B cell (primary cell): ENCODE data around the gene UQCR10. TPM values are rescaled to one million over a fixed set of nuclear protein-coding genes. Genes with fewer than 3 reads are reported as not detected.

Experiments used
- ATAC-seq: fragments of 200-7000 bp; cut with Tn5 transposase; one replicate; pipeline ENCODE4 v1.10.0; 2021; ENCODE audit warnings: low read depth, mild to moderate bottlenecking, moderate number of reproducible peaks, moderate library complexity
- CTCF ChIA-PET: fragments of 350-600 bp; sonication (Branson Sonifier 250); formaldehyde crosslinking; loops from one replicate; lab custom pipeline; 2021; ENCODE audit warnings: antibody characterized with exemption, inconsistent platforms; lab: Charles Lee
- POLR2A ChIA-PET: fragments of 350-600 bp; sonication (Branson Sonifier 250); formaldehyde crosslinking; loops from one replicate; lab custom pipeline; 2021; ENCODE audit warnings: antibody characterized with exemption; lab: Charles Lee
- DNase-seq: peaks from one replicate; pipeline ENCODE4 v3.0.0; 2013
- H2AFZ ChIP-seq: 2 replicates; pipeline ENCODE4 v1.6.1; 2012; ENCODE audit warnings: mild to moderate bottlenecking, low read depth, low read length; ENCODE audit not compliant: insufficient read depth, poor library complexity, severe bottlenecking
- H3K27ac ChIP-seq, 2 donors: 1 replicate in 1 of 2; 2 replicates in 1 of 2; pipeline ENCODE4 v1.5.1; 2012 to 2013; ENCODE audit warnings: low read length in 2 of 2, mild to moderate bottlenecking in 2 of 2, moderate library complexity in 1 of 2
- H3K27me3 ChIP-seq, 4 experiments: fragments of 200-600 bp in 1 of 4; sonication (generic) in 1 of 4; replicated peaks in 1 of 4; 1 replicate in 2 of 4; 2 replicates in 2 of 4; pipeline versions ENCODE4 v1.6.1 to v1.7.0; 2013 to 2016; ENCODE audit warnings: low read length in 3 of 4, mild to moderate bottlenecking in 2 of 4, mixed read lengths in 1 of 4, moderate library complexity in 1 of 4; ENCODE audit not compliant: insufficient read depth in 4 of 4, control insufficient read depth in 3 of 4; ENCODE audit errors: control extremely low read depth in 1 of 4
- H3K36me3 ChIP-seq, 2 experiments: replicated peaks in 1 of 2; 1 replicate in 1 of 2; 2 replicates in 1 of 2; pipeline versions ENCODE4 v1.6.1 to v1.7.1; 2013; ENCODE audit warnings: low read length in 1 of 2; ENCODE audit not compliant: insufficient read depth in 2 of 2, control insufficient read depth in 1 of 2; ENCODE audit errors: control extremely low read depth in 1 of 2, extremely low read depth in 1 of 2
- H3K4me1 ChIP-seq, 2 donors: fragments of 200-600 bp in 1 of 2; sonication (generic) in 1 of 2; 1 replicate in 1 of 2; 2 replicates in 1 of 2; pipeline versions ENCODE4 v1.5.1 to v1.6.1; 2013 to 2017; ENCODE audit warnings: low read length in 2 of 2; ENCODE audit not compliant: control insufficient read depth in 2 of 2, insufficient read depth in 2 of 2
- H3K4me2 ChIP-seq: replicated peaks from 2 replicates; pipeline ENCODE3; 2012; ENCODE audit warnings: mild to moderate bottlenecking, low read depth, low read length; ENCODE audit not compliant: poor library complexity, severe bottlenecking
- H3K4me3 ChIP-seq, 5 experiments: fragments of 200-600 bp in 1 of 5; sonication (generic) in 1 of 5; 1 replicate in 3 of 5; 2 replicates in 2 of 5; pipeline versions ENCODE4 v1.5.1 to v1.7.0; 2011 to 2016; ENCODE audit warnings: low read length in 4 of 5, mild to moderate bottlenecking in 4 of 5, low read depth in 2 of 5, control low read depth in 1 of 5, moderate library complexity in 1 of 5; ENCODE audit not compliant: insufficient read depth in 1 of 5; ENCODE audit errors: control extremely low read depth in 1 of 5, extremely low read depth in 1 of 5
- H3K79me2 ChIP-seq: fragments of 200-600 bp; sonication (generic); one replicate; pipeline ENCODE4 v1.6.0; 2016; ENCODE audit warnings: low read length; ENCODE audit not compliant: control insufficient read depth, insufficient read depth
- H3K9ac ChIP-seq: fragments of 200-600 bp; sonication (generic); 2 replicates; pipeline ENCODE4 v1.6.1; 2017; ENCODE audit warnings: mild to moderate bottlenecking, low read length, moderate library complexity
- H3K9me3 ChIP-seq, 3 donors: one replicate each; pipeline versions ENCODE4 v1.6.1 to v1.7.1; 2013; ENCODE audit warnings: low read length in 2 of 3; ENCODE audit not compliant: control insufficient read depth in 2 of 3, insufficient read depth in 1 of 3; ENCODE audit errors: control extremely low read depth in 1 of 3
- H4K20me1 ChIP-seq: 2 replicates; pipeline ENCODE4 v1.6.0; 2012; ENCODE audit warnings: mild to moderate bottlenecking, low read length; ENCODE audit not compliant: insufficient read depth, control insufficient read depth, poor library complexity, severe bottlenecking
- H3K27ac Mint-ChIP-seq: one replicate; pipeline ENCODE4 v1.8.0; 2021; ENCODE audit warnings: mixed read lengths
- H3K27me3 Mint-ChIP-seq: one replicate; pipeline ENCODE4 v1.8.0; 2021; ENCODE audit warnings: mixed read lengths
- H3K4me1 Mint-ChIP-seq: one replicate; pipeline ENCODE4 v1.8.0; 2021; ENCODE audit warnings: mixed read lengths
- H3K4me3 Mint-ChIP-seq: one replicate; pipeline ENCODE4 v1.8.0; 2021; ENCODE audit warnings: mixed read lengths
- H3K9me3 Mint-ChIP-seq: one replicate; pipeline ENCODE4 v1.8.0; 2022; ENCODE audit warnings: mixed read lengths; ENCODE audit not compliant: insufficient read depth
- CTCF ChIP-seq: fragments of 200-600 bp; IDR thresholded peaks from one replicate; pipeline ENCODE4 v1.8.0; 2022; ENCODE audit warnings: antibody characterized with exemption, mild to moderate bottlenecking
- EZH2 ChIP-seq: IDR thresholded peaks from 2 replicates; pipeline ENCODE4 v1.6.1; 2012; ENCODE audit warnings: borderline replicate concordance, low read depth, mild to moderate bottlenecking, moderate library complexity, low read length; ENCODE audit not compliant: insufficient read depth, poor library complexity, severe bottlenecking
- WGBS: methylation state at CpG from one replicate; pipeline ENCODE4 v1.1.5; 2013; ENCODE audit warnings: missing lambda C conversion rate; ENCODE audit not compliant: insufficient coverage; 5-methylcytosine and 5-hydroxymethylcytosine counted together
- intact Hi-C: fragments of 100-400 bp; cut with micrococcal nuclease; formaldehyde crosslinking; loops from one replicate; pipeline ENCODE4 v1.10.0; 2022
- polyA plus RNA-seq: library from polyadenylated mRNA; depleted of rRNA; stranded (reverse); fragments of >200 nt; gene quantifications from 2 replicates; pipeline ENCODE4 v1.2.3, GENCODE V29; 2012
- total RNA-seq, 2 donors: library from RNA; stranded (reverse); fragments of 120-200 nt in 1 of 2; gene quantifications; 1 replicate in 1 of 2; 2 replicates in 1 of 2; pipeline versions ENCODE4 v1.2.3 to v1.2.4, GENCODE V29; 2013 to 2022

The UQCR10 gene
- total and polyA plus RNA-seq, 2 donors (not counting 1 experiment from before 2014, with no cell fraction given), result 41.0 to 67.6 TPM

- ChIA-PET CTCF (interaction anchor here (0.7 kb wide), 1 partner anchor 393 kb away, joined by 3 read pairs; no protein-coding TSS in a partner anchor), POLR2A (interaction anchor here (0.7 kb wide), 1 partner anchor 46 kb away, joined by 3 read pairs; no protein-coding TSS in a partner anchor)
- 87% methylated on average over 8 of the region's 9 CpGs for WGBS
- Histone ChIP-seq H3K9me3 (no peaks in the 10 kb centered on the region), H2AFZ (no peak overlapping the region), H3K27me3 (no peaks in the 10 kb centered on the region), H3K79me2 (no peaks in the 10 kb centered on the region), H3K4me3 (no peak overlapping the region), H3K9ac (no peak overlapping the region), H3K4me1 (peaks cover 0 to 5% of the 10 kb centered on the region in 2 donors), H3K27ac (no peak overlapping the region), H4K20me1 (no peaks in the 10 kb centered on the region), H3K36me3 (peaks cover 0 to 13% of the 10 kb centered on the region in 2 experiments), H3K4me2 (no peak overlapping the region)
- TF ChIP-seq CTCF (no peak), EZH2 (no peak)
- Mint-ChIP-seq H3K27me3 (no peaks in the 10 kb centered on the region), H3K27ac (no peak overlapping the region), H3K4me1 (peaks cover 5% of the 10 kb centered on the region), H3K9me3 (no peaks in the 10 kb centered on the region), H3K4me3 (no peak overlapping the region)
- intact Hi-C loops, result no loop called here
- ATAC-seq (no peak), DNase-seq (no peak)
Measured at GRCh38 chr22:29784451-29785361, 17.5 kb downstream of the UQCR10 start.

- peaks cover 5% of the 10 kb centered on the region for H3K4me1 Mint-ChIP-seq
- ATAC-seq (no peak), DNase-seq (no peak)
- H3K27me3 ChIP-seq, result no peaks in the 10 kb centered on the region
- no peak overlapping the region for H3K9ac ChIP-seq
- H3K4me1 ChIP-seq, result peaks cover 0 to 5% of the 10 kb centered on the region in 2 donors
- 93% methylated on average over 5 of the region's 5 CpGs for WGBS
- H3K36me3 ChIP-seq, result peaks cover 0 to 26% of the 10 kb centered on the region in 2 experiments
- no peak overlapping the region for H3K27ac ChIP-seq
- H3K27me3 Mint-ChIP-seq, result no peaks in the 10 kb centered on the region
- intact Hi-C loops, result no loop called here
- H3K9me3 Mint-ChIP-seq, result no peaks in the 10 kb centered on the region
- no peaks in the 10 kb centered on the region for H3K9me3 ChIP-seq
- ChIA-PET CTCF (no interaction called here), POLR2A (interaction anchor here (0.6 kb wide), 1 partner anchor 29 kb away, joined by 13 read pairs; no protein-coding TSS in a partner anchor)
- no peaks in the 10 kb centered on the region for H4K20me1 ChIP-seq
- no peak overlapping the region for H3K27ac Mint-ChIP-seq
- H3K4me2 ChIP-seq, result no peak overlapping the region
- H2AFZ ChIP-seq, result no peak overlapping the region
- H3K79me2 ChIP-seq, result no peaks in the 10 kb centered on the region
- H3K4me3 ChIP-seq, result no peak overlapping the region
- TF ChIP-seq EZH2 (no peak), CTCF (no peak)
- no peak overlapping the region for H3K4me3 Mint-ChIP-seq
Measured at GRCh38 chr22:29786031-29786430, 18.9 kb downstream of the UQCR10 start.
